OCI-LY3 (cell line): ENCODE measurements around the gene CHST11.

Source experiments
- H2AFZ ChIP-seq: fragments of 200-600, 300-600 bp; shearing (Covaris generic); 2 replicates; pipeline ENCODE4 v1.6.0; 2014; ENCODE audit warnings: antibody characterized with exemption, low read depth, low read length
- H3K27ac ChIP-seq: fragments of 200-600, 300-600 bp; sonication (generic); 2 replicates; pipeline ENCODE4 v1.5.1; 2014; ENCODE audit warnings: mild to moderate bottlenecking, low read length, moderate library complexity, mixed read lengths
- H3K27me3 ChIP-seq: fragments of 200-600, 300-600 bp; sonication (generic); 2 replicates; pipeline ENCODE4 v1.6.1; 2014; ENCODE audit warnings: low read depth, low read length, mixed read lengths
- H3K36me3 ChIP-seq: fragments of 200-600, 300-600 bp; sonication (generic); replicated peaks from 2 replicates; pipeline ENCODE3; 2014; ENCODE audit warnings: low read depth, low read length, mixed read lengths
- H3K4me1 ChIP-seq: fragments of 300-600, 200-600 bp; sonication (generic); 2 replicates; pipeline ENCODE4 v1.6.1; 2014; ENCODE audit warnings: low read length, mixed read lengths
- H3K4me2 ChIP-seq: fragments of 200-600, 300-600 bp; sonication (generic); 2 replicates; pipeline ENCODE4 v1.6.1; 2014; ENCODE audit warnings: low read length, mixed read lengths
- H3K4me3 ChIP-seq: fragments of 300-600, 200-600 bp; sonication (generic); 2 replicates; pipeline ENCODE4 v1.5.1; 2014; ENCODE audit warnings: antibody characterized with exemption, mild to moderate bottlenecking, low read length, moderate library complexity
- H3K79me2 ChIP-seq: fragments of 300-600, 200-600 bp; shearing (Covaris generic); 2 replicates; pipeline ENCODE4 v1.6.1; 2014; ENCODE audit warnings: mild to moderate bottlenecking, low read length, mixed read lengths
- H3K9ac ChIP-seq: fragments of 300-600, 200-600 bp; shearing (Covaris generic); 2 replicates; pipeline ENCODE4 v1.6.0; 2014; ENCODE audit warnings: mild to moderate bottlenecking, low read length, moderate library complexity
- H3K9me3 ChIP-seq: fragments of 200-600, 300-600 bp; shearing (Covaris generic); 2 replicates; pipeline ENCODE4 v1.6.1; 2014; ENCODE audit warnings: low read length, mixed read lengths; ENCODE audit not compliant: insufficient read depth
- H4K20me1 ChIP-seq: fragments of 200-600, 300-600 bp; sonication (generic); 2 replicates; pipeline ENCODE4 v1.6.1; 2016; ENCODE audit warnings: low read length, mixed read lengths; ENCODE audit not compliant: insufficient read depth
- EZH2phosphoT487 ChIP-seq: fragments of 200-600 bp; shearing (Covaris generic); IDR thresholded peaks from 2 replicates; pipeline ENCODE4 v1.6.1; 2018; ENCODE audit warnings: antibody characterized with exemption, mixed run types, low read depth
- TF ChIP-seq, protein P1 (sequence below): fragments of 200-600, 300-600 bp; sonication (generic); IDR thresholded peaks from 2 replicates; pipeline ENCODE4 v1.5.1; 2014; ENCODE audit warnings: antibody characterized with exemption, low read length, low read depth

Gene CHST11

DNA sequence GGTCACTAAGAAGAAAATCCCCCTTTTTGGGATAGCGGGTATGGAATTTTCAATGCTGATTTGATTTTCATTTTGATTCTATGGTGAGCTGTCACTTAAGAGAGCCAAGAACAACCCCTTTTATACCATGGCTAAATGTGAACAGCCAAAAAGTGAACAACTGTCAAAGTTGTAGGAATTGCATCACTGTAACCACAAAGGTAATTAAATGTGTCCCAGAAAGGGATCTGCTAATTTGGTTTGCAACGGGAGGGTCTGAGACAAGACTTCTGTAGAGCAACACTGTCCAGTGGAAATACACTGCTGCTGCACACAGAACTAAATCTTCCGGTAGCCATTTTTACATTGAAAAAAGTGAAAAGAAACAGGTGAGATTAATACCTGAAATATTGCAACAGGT is 14.6 kb downstream of the CHST11 start:
- no peak overlapping the region for H3K4me3 ChIP-seq
- H2AFZ ChIP-seq: no peak overlapping the region
- TF ChIP-seq EZH2phosphoT487: no peak
- TF ChIP-seq, protein P1, sequence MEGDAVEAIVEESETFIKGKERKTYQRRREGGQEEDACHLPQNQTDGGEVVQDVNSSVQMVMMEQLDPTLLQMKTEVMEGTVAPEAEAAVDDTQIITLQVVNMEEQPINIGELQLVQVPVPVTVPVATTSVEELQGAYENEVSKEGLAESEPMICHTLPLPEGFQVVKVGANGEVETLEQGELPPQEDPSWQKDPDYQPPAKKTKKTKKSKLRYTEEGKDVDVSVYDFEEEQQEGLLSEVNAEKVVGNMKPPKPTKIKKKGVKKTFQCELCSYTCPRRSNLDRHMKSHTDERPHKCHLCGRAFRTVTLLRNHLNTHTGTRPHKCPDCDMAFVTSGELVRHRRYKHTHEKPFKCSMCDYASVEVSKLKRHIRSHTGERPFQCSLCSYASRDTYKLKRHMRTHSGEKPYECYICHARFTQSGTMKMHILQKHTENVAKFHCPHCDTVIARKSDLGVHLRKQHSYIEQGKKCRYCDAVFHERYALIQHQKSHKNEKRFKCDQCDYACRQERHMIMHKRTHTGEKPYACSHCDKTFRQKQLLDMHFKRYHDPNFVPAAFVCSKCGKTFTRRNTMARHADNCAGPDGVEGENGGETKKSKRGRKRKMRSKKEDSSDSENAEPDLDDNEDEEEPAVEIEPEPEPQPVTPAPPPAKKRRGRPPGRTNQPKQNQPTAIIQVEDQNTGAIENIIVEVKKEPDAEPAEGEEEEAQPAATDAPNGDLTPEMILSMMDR: no peak
- no peaks in the 10 kb centered on the region for H3K79me2 ChIP-seq
- H3K36me3 ChIP-seq: no peaks in the 10 kb centered on the region
- no peaks in the 10 kb centered on the region for H3K27me3 ChIP-seq
- no peaks in the 10 kb centered on the region for H4K20me1 ChIP-seq
- no peak overlapping the region for H3K4me2 ChIP-seq
- no peak overlapping the region for H3K27ac ChIP-seq
- no peak overlapping the region for H3K9ac ChIP-seq
- peaks cover 19% of the 10 kb centered on the region for H3K4me1 ChIP-seq
- H3K9me3 ChIP-seq: no peaks in the 10 kb centered on the region

DNA sequence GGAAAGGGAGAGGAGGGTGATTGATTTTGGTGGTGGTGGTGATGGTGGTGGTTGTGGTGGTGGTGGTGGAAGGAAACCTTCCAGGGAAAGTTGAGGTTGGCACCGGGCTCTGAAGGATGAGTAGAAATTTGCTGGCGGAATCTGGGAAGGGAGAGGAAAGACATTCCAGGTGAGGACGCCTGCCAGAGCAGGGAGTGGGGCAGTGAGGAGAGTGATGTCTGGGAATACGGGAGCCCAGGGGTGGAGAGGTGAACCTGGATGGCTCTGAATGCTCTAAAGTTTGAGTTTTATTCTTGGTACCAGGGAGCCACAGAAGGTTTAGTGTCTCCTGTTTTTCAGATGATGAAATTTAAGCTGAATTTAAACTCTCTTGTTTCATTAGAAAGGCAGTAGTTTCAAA is 16.0 kb downstream of the CHST11 start:
- H3K4me3 ChIP-seq: peak overlapping the region; percentile 64
- no peaks in the 10 kb centered on the region for H3K27me3 ChIP-seq
- H3K27ac ChIP-seq: no peak overlapping the region
- H3K4me1 ChIP-seq: peaks cover 23% of the 10 kb centered on the region
- H3K9me3 ChIP-seq: no peaks in the 10 kb centered on the region
- TF ChIP-seq, protein P1: no peak
- TF ChIP-seq EZH2phosphoT487: no peak
- peak overlapping the region; percentile 87 for H3K4me2 ChIP-seq
- no peaks in the 10 kb centered on the region for H4K20me1 ChIP-seq
- H3K36me3 ChIP-seq: no peaks in the 10 kb centered on the region
- H2AFZ ChIP-seq: 0 out of 2 replicates have a peak overlapping the region, but pooled peaks have one; percentile 22
- no peaks in the 10 kb centered on the region for H3K79me2 ChIP-seq
- 0 out of 2 replicates have a peak overlapping the region, but pooled peaks have one; percentile 12 for H3K9ac ChIP-seq

DNA sequence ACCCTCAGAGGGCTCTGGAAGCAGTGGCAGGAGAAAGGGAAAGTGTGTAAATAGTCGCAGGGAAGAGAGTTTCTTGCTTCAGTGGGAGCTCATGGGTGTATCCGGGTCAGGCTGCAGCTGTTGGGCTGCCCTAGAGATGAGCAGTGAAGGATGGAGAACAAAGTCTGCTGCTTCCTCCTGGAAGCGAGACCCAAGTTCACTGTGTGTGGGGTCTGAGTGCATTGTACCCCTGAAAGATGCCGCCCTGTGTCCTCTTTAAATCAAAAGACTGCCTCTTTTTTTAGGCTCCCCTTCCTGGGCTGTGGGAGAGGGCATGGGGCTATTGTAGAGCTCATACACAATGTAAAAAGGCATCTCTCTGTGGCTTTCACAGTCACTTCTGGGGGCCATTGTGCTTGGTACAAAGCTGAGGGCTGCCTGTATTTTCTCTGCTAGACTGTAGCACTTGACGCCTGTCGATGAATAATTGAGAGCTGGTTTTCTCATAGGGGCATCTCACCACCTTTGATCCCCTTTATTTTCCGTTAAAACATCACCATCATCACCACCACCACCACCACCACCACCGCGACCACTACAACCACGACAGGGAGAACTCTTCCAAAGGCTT is 16.7 kb downstream of the CHST11 start:
- Histone ChIP-seq H2AFZ (peak overlapping the region; percentile 22; the same call in 1 of the 2 replicates), H3K4me3 (peak overlapping the region; percentile 64), H3K4me1 (peaks cover 29% of the 10 kb centered on the region), H3K27me3 (no peaks in the 10 kb centered on the region), H3K79me2 (no peaks in the 10 kb centered on the region), H3K36me3 (no peaks in the 10 kb centered on the region), H3K9ac (peak overlapping the region; percentile 12; the same call in 1 of the 2 replicates), H4K20me1 (no peaks in the 10 kb centered on the region), H3K27ac (no peak overlapping the region), H3K4me2 (peak overlapping the region; percentile 87), H3K9me3 (no peaks in the 10 kb centered on the region)
- TF ChIP-seq, protein P1: no peak
- no peak for TF ChIP-seq EZH2phosphoT487

DNA sequence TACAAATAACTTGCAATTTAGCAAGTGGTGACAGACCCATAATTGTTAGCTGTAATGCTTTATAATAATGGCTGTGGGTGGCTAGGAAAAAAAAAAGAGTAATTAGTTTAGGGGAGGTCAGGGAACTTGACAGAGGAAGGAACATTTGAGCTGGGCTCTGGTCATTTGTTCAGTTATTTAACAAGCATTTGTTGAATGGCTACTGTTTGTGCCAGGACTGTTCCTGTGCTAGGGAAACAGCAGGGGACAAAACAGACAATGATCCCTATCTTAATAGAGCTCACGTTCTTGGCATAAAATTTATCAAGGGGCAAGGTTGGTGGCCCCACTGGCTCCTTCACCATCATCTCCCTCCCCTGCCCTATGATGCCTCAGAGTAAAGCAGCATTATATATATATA is 18.5 kb downstream of the CHST11 start:
- H3K27me3 ChIP-seq: no peaks in the 10 kb centered on the region
- no peak overlapping the region for H3K27ac ChIP-seq
- TF ChIP-seq, protein P1: no peak
- TF ChIP-seq EZH2phosphoT487: no peak
- H2AFZ ChIP-seq: no peak overlapping the region
- no peaks in the 10 kb centered on the region; the same call in 1 of the 2 replicates for H3K79me2 ChIP-seq
- H3K9ac ChIP-seq: no peak overlapping the region
- H3K9me3 ChIP-seq: no peaks in the 10 kb centered on the region
- H3K4me2 ChIP-seq: no peak overlapping the region
- H4K20me1 ChIP-seq: no peaks in the 10 kb centered on the region
- H3K4me3 ChIP-seq: no peak overlapping the region
- H3K4me1 ChIP-seq: peaks cover 37% of the 10 kb centered on the region
- H3K36me3 ChIP-seq: no peaks in the 10 kb centered on the region
